ENCODE measurements around the gene RANBP17. TPM values are rescaled to one million over a fixed set of nuclear protein-coding genes. Genes with fewer than 3 reads are reported as not detected.

The RANBP17 gene
- total and polyA plus RNA-seq, 12 donors, result 0.55 to 12.9 (median 5.9) TPM

GRCh38 chr5:171283753-171284152 is 421.9 kb downstream of the RANBP17 start:
- intact Hi-C loops (cut with DNase I), result no loop called here
- H3K4me1 ChIP-seq, result no peaks in the 10 kb centered on the region
- ATAC-seq (no peak), DNase-seq (no peak)
- H3K27ac ChIP-seq, result no peak overlapping the region
- H3K36me3 ChIP-seq, result no peaks in the 10 kb centered on the region
- no peaks in the 10 kb centered on the region for H3K9me3 ChIP-seq
- TF ChIP-seq CTCF (IDR thresholded peaks at IDR 0.05), result no peak
- 85 to 92% methylated on average over 7 of the region's 7 CpGs for WGBS, 2 donors
- H3K4me3 ChIP-seq, result no peak overlapping the region
- no peaks in the 10 kb centered on the region for H3K27me3 ChIP-seq

GRCh38 chr5:171285465-171285864 is 423.6 kb downstream of the RANBP17 start:
- WGBS, 2 donors, result 89 to 94% methylated on average over 2 of the region's 2 CpGs
- no peaks in the 10 kb centered on the region for H3K9me3 ChIP-seq
- intact Hi-C loops (cut with DNase I), result loop anchor here in 2 of 10 donors (5.0 kb wide), 2 partner anchors 203 to 1073 kb away; no protein-coding TSS in a partner anchor
- TF ChIP-seq CTCF (IDR thresholded peaks at IDR 0.05), result no peak
- no peak for ATAC-seq
- H3K27me3 ChIP-seq, result no peaks in the 10 kb centered on the region
- DNase-seq, result no peak
- no peak overlapping the region for H3K4me3 ChIP-seq
- no peaks in the 10 kb centered on the region for H3K36me3 ChIP-seq
- H3K27ac ChIP-seq, result no peak overlapping the region
- no peaks in the 10 kb centered on the region for H3K4me1 ChIP-seq

GRCh38 chr5:171288066-171288465 is 426.2 kb downstream of the RANBP17 start:
- Histone ChIP-seq H3K27me3 (no peaks in the 10 kb centered on the region), H3K4me3 (no peak overlapping the region), H3K4me1 (no peaks in the 10 kb centered on the region), H3K27ac (no peak overlapping the region), H3K9me3 (no peaks in the 10 kb centered on the region), H3K36me3 (no peaks in the 10 kb centered on the region)
- 96 to 99% methylated on average over 2 of the region's 2 CpGs for WGBS, 2 donors
- no peak for TF ChIP-seq CTCF (IDR thresholded peaks at IDR 0.05)
- DNase-seq, result no peak
- intact Hi-C loops (cut with DNase I), result loop anchor here in 2 of 10 donors (5.0 kb wide), 2 partner anchors 206 to 1076 kb away; no protein-coding TSS in a partner anchor
- ATAC-seq, result no peak

- intact Hi-C loops (cut with DNase I), result no loop called here
These were observed 429.6 kb downstream of the RANBP17 start for GRCh38 chr5:171291371-171291770.

More at GRCh38 chr5:171291371-171291770, 429.6 kb downstream of the RANBP17 start:
- no peaks in the 10 kb centered on the region for H3K4me1 ChIP-seq
- no peaks in the 10 kb centered on the region for H3K36me3 ChIP-seq
- no peak for DNase-seq
- 94 to 98% methylated on average over 4 of the region's 4 CpGs for WGBS, 2 donors
- H3K27me3 ChIP-seq, result no peaks in the 10 kb centered on the region
- ATAC-seq, result no peak
- no peak for TF ChIP-seq CTCF (IDR thresholded peaks at IDR 0.05)
- no peak overlapping the region for H3K4me3 ChIP-seq
- H3K27ac ChIP-seq, result no peak overlapping the region
- no peaks in the 10 kb centered on the region for H3K9me3 ChIP-seq
